ENCODE results near the gene HCRTR1. TPM values are rescaled to one million over a fixed set of nuclear protein-coding genes. Genes with fewer than 3 reads are reported as not detected.
"Not testable (repeated sequence)": the region's sequence is repeated elsewhere in the genome, so short reads cannot be mapped to it uniquely, and the experiment has no call there.

Gene HCRTR1
- total RNA-seq, 1 donor from 2014 or later = not detected

GRCh38 chr1:31584869-31585735, 32.4 kb upstream of the HCRTR1 start:
- no peak for TF ChIP-seq CTCF (IDR thresholded peaks at IDR 0.05; ENCODE audit: partially characterized antibody, unreplicated experiment)
- Mint-ChIP-seq H3K27ac (ENCODE audit: unreplicated experiment) (no peak overlapping the region), H3K27me3 (ENCODE audit: unreplicated experiment) (peaks cover 16% of the 10 kb centered on the region), H3K36me3 (ENCODE audit: unreplicated experiment) (no peaks in the 10 kb centered on the region), H3K9me3 (ENCODE audit: unreplicated experiment) (peaks cover 7% of the 10 kb centered on the region), H3K4me1 (ENCODE audit: low read depth, unreplicated experiment) (peaks cover 3% of the 10 kb centered on the region), H3K4me3 (ENCODE audit: unreplicated experiment) (no peak overlapping the region)
- DNase-seq = no peak

- H3K27me3 Mint-ChIP-seq (ENCODE audit: unreplicated experiment) = peaks cover 16% of the 10 kb centered on the region
- H3K36me3 Mint-ChIP-seq (ENCODE audit: unreplicated experiment) = no peaks in the 10 kb centered on the region
- DNase-seq = no peak
- H3K4me3 Mint-ChIP-seq (ENCODE audit: unreplicated experiment) = no peak overlapping the region
- no peak for TF ChIP-seq CTCF (IDR thresholded peaks at IDR 0.05; ENCODE audit: partially characterized antibody, unreplicated experiment)
- H3K4me1 Mint-ChIP-seq (ENCODE audit: low read depth, unreplicated experiment) = peaks cover 2% of the 10 kb centered on the region
- peaks cover 7% of the 10 kb centered on the region for H3K9me3 Mint-ChIP-seq (ENCODE audit: unreplicated experiment)
- no peak overlapping the region for H3K27ac Mint-ChIP-seq (ENCODE audit: unreplicated experiment)
Observed at GRCh38 chr1:31585736-31586365, 31.6 kb upstream of the HCRTR1 start.

- no peak for TF ChIP-seq CTCF (IDR thresholded peaks at IDR 0.05; ENCODE audit: partially characterized antibody, unreplicated experiment)
- Mint-ChIP-seq H3K4me3 (ENCODE audit: unreplicated experiment) (no peak overlapping the region), H3K9me3 (ENCODE audit: unreplicated experiment) (peaks cover 7% of the 10 kb centered on the region), H3K27ac (ENCODE audit: unreplicated experiment) (no peak overlapping the region), H3K27me3 (ENCODE audit: unreplicated experiment) (peaks cover 16% of the 10 kb centered on the region), H3K4me1 (ENCODE audit: low read depth, unreplicated experiment) (peaks cover 2% of the 10 kb centered on the region), H3K36me3 (ENCODE audit: unreplicated experiment) (no peaks in the 10 kb centered on the region)
- DNase-seq = no peak
Observed at GRCh38 chr1:31586376-31587327, 30.8 kb upstream of the HCRTR1 start.

DNA sequence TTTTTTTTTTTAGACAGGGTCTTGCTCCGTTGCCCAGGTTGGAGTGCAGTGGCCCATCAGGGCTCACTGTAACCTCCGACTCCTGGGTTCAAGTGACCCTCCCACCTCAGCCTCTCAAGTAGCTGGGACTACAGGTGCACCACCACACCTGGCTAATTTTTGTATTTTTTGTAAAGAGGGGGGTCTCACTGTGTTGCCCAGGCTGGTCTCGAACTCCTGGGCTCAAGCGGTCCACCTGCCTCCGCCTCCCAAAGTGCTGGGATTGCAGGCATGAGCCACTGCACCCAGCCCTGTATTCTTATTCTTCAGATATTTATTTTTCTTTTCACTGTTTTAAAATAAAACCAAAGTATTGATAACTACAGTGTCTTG, 30.2 kb upstream of the HCRTR1 start:
- H3K36me3 Mint-ChIP-seq (ENCODE audit: unreplicated experiment); H3K4me1 Mint-ChIP-seq (ENCODE audit: low read depth, unreplicated experiment); H3K9me3 Mint-ChIP-seq (ENCODE audit: unreplicated experiment); H3K27ac Mint-ChIP-seq (ENCODE audit: unreplicated experiment); H3K4me3 Mint-ChIP-seq (ENCODE audit: unreplicated experiment); DNase-seq: not testable (repeated sequence)
- H3K27me3 Mint-ChIP-seq (ENCODE audit: unreplicated experiment) = peaks cover 13% of the 10 kb centered on the region

DNA sequence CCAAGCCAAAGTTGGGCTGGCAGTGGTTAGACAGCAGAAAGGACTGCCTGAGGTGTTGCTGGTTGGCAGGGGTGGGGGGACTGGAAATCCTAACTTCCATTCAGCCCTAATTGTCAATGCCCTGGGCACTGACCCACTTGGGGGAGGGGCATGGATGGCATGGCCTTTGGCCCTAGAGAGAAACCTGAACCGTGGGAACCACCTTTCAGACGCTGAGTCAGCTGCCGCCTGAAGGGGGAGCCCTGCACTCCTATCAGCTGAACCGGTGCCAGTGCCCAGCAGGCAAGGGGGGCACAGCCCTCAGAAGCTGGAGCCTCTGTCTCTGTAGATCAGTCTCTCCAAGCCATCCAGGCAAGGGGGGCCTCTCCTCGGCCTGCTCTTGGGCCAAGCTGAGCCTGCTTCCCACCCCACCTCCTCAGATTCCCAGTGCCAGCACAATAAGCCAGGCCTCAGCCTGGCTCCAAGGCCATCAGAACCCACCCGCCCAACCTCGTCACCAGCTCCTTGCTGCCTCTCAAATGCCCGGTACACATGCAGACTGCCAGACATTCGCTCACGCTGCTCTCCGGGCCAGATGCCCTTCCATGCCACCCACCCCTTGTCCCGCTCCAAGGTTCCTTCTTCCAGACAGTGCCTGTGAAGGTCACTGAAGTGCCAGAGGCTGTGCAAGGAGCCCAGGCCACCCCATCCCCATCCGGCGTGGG, 29.6 kb upstream of the HCRTR1 start:
- peaks cover 7% of the 10 kb centered on the region for H3K9me3 Mint-ChIP-seq (ENCODE audit: unreplicated experiment)
- H3K27me3 Mint-ChIP-seq (ENCODE audit: unreplicated experiment) = peaks cover 13% of the 10 kb centered on the region
- H3K4me3 Mint-ChIP-seq (ENCODE audit: unreplicated experiment) = peak overlapping the region; percentile 15
- H3K36me3 Mint-ChIP-seq (ENCODE audit: unreplicated experiment) = no peaks in the 10 kb centered on the region
- peaks cover 2% of the 10 kb centered on the region for H3K4me1 Mint-ChIP-seq (ENCODE audit: low read depth, unreplicated experiment)
- peak; percentile 67 for TF ChIP-seq CTCF (IDR thresholded peaks at IDR 0.05; ENCODE audit: partially characterized antibody, unreplicated experiment)
- H3K27ac Mint-ChIP-seq (ENCODE audit: unreplicated experiment) = no peak overlapping the region
- DNase-seq = peak; percentile 71

Measured in glutamatergic neuron (in vitro differentiated cells).